Fibroblast of lung (primary cell): ENCODE measurements around the gene AEBP2. TPM values are rescaled to one million over a fixed set of nuclear protein-coding genes. Genes with fewer than 3 reads are reported as not detected.

Experiments
- DNase-seq, 2 donors: peaks; one replicate each; pipeline versions ENCODE4 v3.0.0 to v3.0.0-alpha.2; 2010; ENCODE audit warnings: low read depth in 2 of 2
- H2AFZ ChIP-seq: 2 replicates; pipeline ENCODE4 v1.5.1; 2012; ENCODE audit warnings: low read length, control low read depth, inconsistent platforms
- H3K27ac ChIP-seq: 2 replicates; pipeline ENCODE4 v1.5.1; 2011; ENCODE audit warnings: low read length, control low read depth; ENCODE audit not compliant: insufficient read depth
- H3K27me3 ChIP-seq: 2 replicates; pipeline ENCODE4 v1.5.1; 2011; ENCODE audit warnings: mild to moderate bottlenecking, low read length; ENCODE audit not compliant: control insufficient read depth, insufficient read depth
- H3K36me3 ChIP-seq: 2 replicates; pipeline ENCODE4 v1.5.1; 2011; ENCODE audit warnings: low read length; ENCODE audit not compliant: control insufficient read depth, insufficient read depth
- H3K4me1 ChIP-seq: 2 replicates; pipeline ENCODE4 v1.5.1; 2011; ENCODE audit warnings: low read length; ENCODE audit not compliant: control insufficient read depth, insufficient read depth; ENCODE audit errors: extremely low read depth
- H3K4me2 ChIP-seq: 2 replicates; pipeline ENCODE4 v1.5.1; 2011; ENCODE audit warnings: low read length, control low read depth; ENCODE audit not compliant: insufficient read depth; ENCODE audit errors: extremely low read depth
- H3K4me3 ChIP-seq, 4 experiments: fragments of 200-600 bp in 1 of 4; sonication (generic) in 1 of 4; replicated peaks in 1 of 4; 2 replicates each; pipeline ENCODE4 v1.5.1; 2011 to 2016; ENCODE audit warnings: low read length in 4 of 4, low read depth in 3 of 4, mild to moderate bottlenecking in 3 of 4, control low read depth in 2 of 4, inconsistent platforms in 1 of 4, mixed read lengths in 1 of 4; ENCODE audit not compliant: insufficient read depth in 1 of 4; ENCODE audit errors: control extremely low read depth in 1 of 4
- H3K79me2 ChIP-seq: 2 replicates; pipeline ENCODE4 v1.5.1; 2012; ENCODE audit warnings: mild to moderate bottlenecking, low read length, inconsistent platforms; ENCODE audit not compliant: control insufficient read depth, insufficient read depth
- H3K9ac ChIP-seq: 2 replicates; pipeline ENCODE4 v1.5.1; 2011; ENCODE audit warnings: mild to moderate bottlenecking, low read length, control low read depth; ENCODE audit not compliant: insufficient read depth
- H3K9me3 ChIP-seq: 2 replicates; pipeline ENCODE4 v1.5.1; 2012; ENCODE audit warnings: low read depth, low read length; ENCODE audit not compliant: control insufficient read depth, insufficient read depth
- H4K20me1 ChIP-seq: 2 replicates; pipeline ENCODE4 v1.5.1; 2011; ENCODE audit warnings: low read length; ENCODE audit not compliant: control insufficient read depth, insufficient read depth; ENCODE audit errors: extremely low read depth
- CTCF ChIP-seq, 2 donors: IDR thresholded peaks in 1 of 2; conservative IDR thresholded peaks in 1 of 2; 1 replicate in 1 of 2; 2 replicates in 1 of 2; pipeline ENCODE4 v1.5.1; 2011 to 2012; ENCODE audit warnings: low read length in 2 of 2, control low read depth in 1 of 2, inconsistent platforms in 1 of 2, low read depth in 1 of 2, mild to moderate bottlenecking in 1 of 2
- EZH2 ChIP-seq: IDR thresholded peaks from 2 replicates; pipeline ENCODE4 v1.5.1; 2012; ENCODE audit warnings: low read length, control low read depth, mild to moderate bottlenecking; ENCODE audit errors: missing control alignments
- polyA plus RNA-seq, 2 donors: library from polyadenylated mRNA; depleted of rRNA in 1 of 2; stranded (reverse) in 1 of 2; unstranded in 1 of 2; fragments of >200 nt; gene quantifications; 2 replicates each; pipeline ENCODE4 v1.2.1, GENCODE V29; 2011 to 2012; ENCODE audit warnings: missing spikeins in 1 of 2
- total RNA-seq: library from RNA; depleted of rRNA; stranded (reverse); fragments of >200 nt; gene quantifications from 2 replicates; pipeline ENCODE4 v1.2.1, GENCODE V29; 2014

AEBP2 gene
- total and polyA plus RNA-seq, 2 donors (not counting 1 experiment from before 2014, with no cell fraction given), result 15.6 to 23.9 TPM

- Histone ChIP-seq H2AFZ (no peak overlapping the region), H3K9me3 (no peaks in the 10 kb centered on the region), H3K4me1 (peaks cover 3% of the 10 kb centered on the region), H3K9ac (no peak overlapping the region), H4K20me1 (peaks cover 3% of the 10 kb centered on the region), H3K79me2 (peaks cover 92% of the 10 kb centered on the region), H3K27me3 (no peaks in the 10 kb centered on the region), H3K4me3 (no peak overlapping the region), H3K36me3 (no peaks in the 10 kb centered on the region), H3K4me2 (no peak overlapping the region), H3K27ac (no peak overlapping the region)
- no peak for DNase-seq
- TF ChIP-seq EZH2, result no peak
- TF ChIP-seq CTCF (conservative IDR thresholded peaks at IDR 0.05 in 1 of 2, IDR thresholded peaks at IDR 0.05 in 1 of 2; ENCODE audit: low read depth in 1 of 2, low read length in 2 of 2), result no peak
Observed at GRCh38 chr12:19449814-19450213, 10.5 kb downstream of the AEBP2 start.

- peaks cover 3% of the 10 kb centered on the region for H4K20me1 ChIP-seq
- peaks cover 92% of the 10 kb centered on the region for H3K79me2 ChIP-seq
- no peaks in the 10 kb centered on the region for H3K27me3 ChIP-seq
- no peak for TF ChIP-seq EZH2
- no peak for TF ChIP-seq CTCF (conservative IDR thresholded peaks at IDR 0.05 in 1 of 2, IDR thresholded peaks at IDR 0.05 in 1 of 2; ENCODE audit: low read depth in 1 of 2, low read length in 2 of 2)
- H3K4me3 ChIP-seq, result no peak overlapping the region
- H3K9me3 ChIP-seq, result no peaks in the 10 kb centered on the region
- no peak for DNase-seq
- no peak overlapping the region for H3K27ac ChIP-seq
- peaks cover 3% of the 10 kb centered on the region for H3K4me1 ChIP-seq
- H3K36me3 ChIP-seq, result no peaks in the 10 kb centered on the region
- no peak overlapping the region for H2AFZ ChIP-seq
- no peak overlapping the region for H3K4me2 ChIP-seq
- no peak overlapping the region for H3K9ac ChIP-seq
Observed at GRCh38 chr12:19450362-19450761, 11.1 kb downstream of the AEBP2 start.

- peaks cover 90% of the 10 kb centered on the region for H3K79me2 ChIP-seq
- H3K9me3 ChIP-seq, result no peaks in the 10 kb centered on the region
- H3K4me2 ChIP-seq, result peak overlapping the region; percentile 37
- H4K20me1 ChIP-seq, result peaks cover 3% of the 10 kb centered on the region
- H3K9ac ChIP-seq, result no peak overlapping the region
- no peak overlapping the region for H3K27ac ChIP-seq
- TF ChIP-seq EZH2 (no peak), CTCF (conservative IDR thresholded peaks at IDR 0.05 in 1 of 2, IDR thresholded peaks at IDR 0.05 in 1 of 2; ENCODE audit: low read depth in 1 of 2, low read length in 2 of 2) (no peak)
- no peak overlapping the region for H2AFZ ChIP-seq
- H3K27me3 ChIP-seq, result no peaks in the 10 kb centered on the region
- DNase-seq, result peak in 1 of 2 donors; percentile 84
- H3K4me1 ChIP-seq, result peaks cover 3% of the 10 kb centered on the region
- peaks cover under 1% of the 10 kb centered on the region for H3K36me3 ChIP-seq
- no peak overlapping the region for H3K4me3 ChIP-seq
Observed at GRCh38 chr12:19451196-19451595, 11.9 kb downstream of the AEBP2 start.
